IPS DF 6.9 (cell line): Measurements from ENCODE around the gene HNRNPA3.
"Not testable (repeated sequence)": the region's sequence is repeated elsewhere in the genome, so short reads cannot be mapped to it uniquely, and the experiment has no call there.

Experiments
- DNase-seq: peaks from one replicate; pipeline ENCODE4 v3.0.0-alpha.2; 2013; ENCODE audit warnings: low read depth, low spot score
- H3K27ac ChIP-seq: one replicate; pipeline ENCODE4 v1.5.1; 2013; ENCODE audit warnings: low read length, control low read depth
- H3K27me3 ChIP-seq: 2 replicates; pipeline ENCODE4 v1.6.1; 2013; ENCODE audit warnings: mild to moderate bottlenecking, low read length; ENCODE audit not compliant: control insufficient read depth, insufficient read depth
- H3K36me3 ChIP-seq: 2 replicates; pipeline ENCODE4 v1.6.1; 2013; ENCODE audit warnings: low read length; ENCODE audit not compliant: control insufficient read depth, insufficient read depth
- H3K4me1 ChIP-seq: 2 replicates; pipeline ENCODE4 v1.6.1; 2013; ENCODE audit warnings: low read length; ENCODE audit not compliant: control insufficient read depth, insufficient read depth
- H3K4me3 ChIP-seq: 2 replicates; pipeline ENCODE4 v1.5.1; 2013; ENCODE audit warnings: mild to moderate bottlenecking, low read length
- H3K9me3 ChIP-seq: 2 replicates; pipeline ENCODE4 v1.6.1; 2013; ENCODE audit warnings: low read length, inconsistent platforms; ENCODE audit not compliant: control insufficient read depth, insufficient read depth
- WGBS: extraction: QIAGEN DNeasy Blood & Tissue Kit; methylation state at CpG from one replicate; pipeline ENCODE4 v1.1.7; 2013; ENCODE audit warnings: mixed read lengths, missing lambda C conversion rate; ENCODE audit not compliant: insufficient read length, insufficient coverage; 5-methylcytosine and 5-hydroxymethylcytosine counted together

HNRNPA3 gene

GRCh38 chr2:177245010-177245422, 32.4 kb downstream of the HNRNPA3 start:
- no CpG with 5 or more reads among the region's 4 CpGs for WGBS
- Histone ChIP-seq H3K27me3 (no peaks in the 10 kb centered on the region), H3K9me3 (no peaks in the 10 kb centered on the region), H3K4me3 (no peak overlapping the region), H3K36me3 (no peaks in the 10 kb centered on the region), H3K4me1 (no peaks in the 10 kb centered on the region; the same call in 1 of the 2 replicates), H3K27ac (no peak overlapping the region)
- no peak for DNase-seq

- DNase-seq, result no peak
- H3K4me3 ChIP-seq, result no peak overlapping the region
- H3K27ac ChIP-seq, result no peak overlapping the region
- no peaks in the 10 kb centered on the region; the same call in 1 of the 2 replicates for H3K4me1 ChIP-seq
- H3K36me3 ChIP-seq, result no peaks in the 10 kb centered on the region
- WGBS, result no CpG with 5 or more reads among the region's 3 CpGs
- no peaks in the 10 kb centered on the region for H3K9me3 ChIP-seq
- H3K27me3 ChIP-seq, result no peaks in the 10 kb centered on the region
These were observed 33.4 kb downstream of the HNRNPA3 start for GRCh38 chr2:177246000-177246399.

GRCh38 chr2:177246523-177247030, 34.0 kb downstream of the HNRNPA3 start:
- H3K9me3 ChIP-seq, H3K36me3 ChIP-seq, DNase-seq, H3K4me3 ChIP-seq, H3K27ac ChIP-seq, H3K4me1 ChIP-seq, H3K27me3 ChIP-seq: not testable (repeated sequence)
- no CpG with 5 or more reads among the region's 2 CpGs for WGBS

GRCh38 chr2:177247693-177248262, 35.2 kb downstream of the HNRNPA3 start:
- Histone ChIP-seq H3K4me1 (no peaks in the 10 kb centered on the region; the same call in 1 of the 2 replicates), H3K27ac (no peak overlapping the region), H3K36me3 (no peaks in the 10 kb centered on the region), H3K4me3 (no peak overlapping the region), H3K9me3 (no peaks in the 10 kb centered on the region), H3K27me3 (no peaks in the 10 kb centered on the region)
- DNase-seq, result no peak
- WGBS, result no CpG with 5 or more reads among the region's 6 CpGs

GRCh38 chr2:177249038-177249437, 36.4 kb downstream of the HNRNPA3 start:
- no CpG with 5 or more reads among the region's 7 CpGs for WGBS
- Histone ChIP-seq H3K4me1 (no peaks in the 10 kb centered on the region; the same call in 1 of the 2 replicates), H3K4me3 (no peak overlapping the region), H3K9me3 (no peaks in the 10 kb centered on the region), H3K27me3 (no peaks in the 10 kb centered on the region), H3K27ac (no peak overlapping the region), H3K36me3 (no peaks in the 10 kb centered on the region)
- DNase-seq, result no peak

DNA sequence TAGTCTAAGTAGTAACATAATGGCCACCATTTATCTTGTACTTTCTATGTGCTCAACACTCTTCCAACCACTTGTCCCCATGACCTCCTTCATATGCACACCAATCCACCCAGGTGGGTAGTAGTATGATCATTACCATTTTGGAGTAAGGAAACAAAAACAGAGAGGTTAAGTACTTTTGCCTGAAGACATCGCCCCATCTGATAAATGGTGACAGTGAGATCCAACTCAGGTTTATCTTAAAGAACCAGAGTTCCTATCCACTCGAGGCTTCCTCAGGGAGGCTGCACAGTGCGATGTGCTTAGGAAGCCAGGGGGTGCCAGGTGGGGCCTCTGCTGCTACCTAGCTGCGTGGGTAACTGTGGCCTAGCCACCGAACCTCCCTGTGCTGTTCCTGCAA, 37.9 kb downstream of the HNRNPA3 start:
- DNase-seq, result no peak
- Histone ChIP-seq H3K4me3 (no peak overlapping the region), H3K27ac (no peak overlapping the region), H3K9me3 (no peaks in the 10 kb centered on the region), H3K36me3 (no peaks in the 10 kb centered on the region), H3K4me1 (peaks cover 2% of the 10 kb centered on the region; the same call in 1 of the 2 replicates), H3K27me3 (no peaks in the 10 kb centered on the region)
- no CpG with 5 or more reads among the region's 5 CpGs for WGBS

GRCh38 chr2:177251165-177251542, 38.6 kb downstream of the HNRNPA3 start:
- WGBS, result no CpG with 5 or more reads among the region's 3 CpGs
- Histone ChIP-seq H3K36me3 (no peaks in the 10 kb centered on the region), H3K4me3 (no peak overlapping the region), H3K27ac (no peak overlapping the region), H3K9me3 (no peaks in the 10 kb centered on the region), H3K27me3 (no peaks in the 10 kb centered on the region), H3K4me1 (peaks cover 2% of the 10 kb centered on the region; the same call in 1 of the 2 replicates)
- DNase-seq, result no peak

- no peak for DNase-seq
- Histone ChIP-seq H3K27me3 (no peaks in the 10 kb centered on the region), H3K4me3 (no peak overlapping the region), H3K27ac (no peak overlapping the region), H3K9me3 (no peaks in the 10 kb centered on the region), H3K36me3 (no peaks in the 10 kb centered on the region), H3K4me1 (peaks cover 2% of the 10 kb centered on the region; the same call in 1 of the 2 replicates)
- no CpG with 5 or more reads among the region's 5 CpGs for WGBS
These were observed 40.4 kb downstream of the HNRNPA3 start for GRCh38 chr2:177252808-177253531.

GRCh38 chr2:177253704-177254103, 41.1 kb downstream of the HNRNPA3 start:
- Histone ChIP-seq H3K27ac (no peak overlapping the region), H3K9me3 (no peaks in the 10 kb centered on the region), H3K27me3 (no peaks in the 10 kb centered on the region), H3K36me3 (no peaks in the 10 kb centered on the region), H3K4me1 (peaks cover 2% of the 10 kb centered on the region; the same call in 1 of the 2 replicates), H3K4me3 (no peak overlapping the region)
- 100% methylated on average over 2 of the region's 3 CpGs for WGBS
- no peak for DNase-seq

DNA sequence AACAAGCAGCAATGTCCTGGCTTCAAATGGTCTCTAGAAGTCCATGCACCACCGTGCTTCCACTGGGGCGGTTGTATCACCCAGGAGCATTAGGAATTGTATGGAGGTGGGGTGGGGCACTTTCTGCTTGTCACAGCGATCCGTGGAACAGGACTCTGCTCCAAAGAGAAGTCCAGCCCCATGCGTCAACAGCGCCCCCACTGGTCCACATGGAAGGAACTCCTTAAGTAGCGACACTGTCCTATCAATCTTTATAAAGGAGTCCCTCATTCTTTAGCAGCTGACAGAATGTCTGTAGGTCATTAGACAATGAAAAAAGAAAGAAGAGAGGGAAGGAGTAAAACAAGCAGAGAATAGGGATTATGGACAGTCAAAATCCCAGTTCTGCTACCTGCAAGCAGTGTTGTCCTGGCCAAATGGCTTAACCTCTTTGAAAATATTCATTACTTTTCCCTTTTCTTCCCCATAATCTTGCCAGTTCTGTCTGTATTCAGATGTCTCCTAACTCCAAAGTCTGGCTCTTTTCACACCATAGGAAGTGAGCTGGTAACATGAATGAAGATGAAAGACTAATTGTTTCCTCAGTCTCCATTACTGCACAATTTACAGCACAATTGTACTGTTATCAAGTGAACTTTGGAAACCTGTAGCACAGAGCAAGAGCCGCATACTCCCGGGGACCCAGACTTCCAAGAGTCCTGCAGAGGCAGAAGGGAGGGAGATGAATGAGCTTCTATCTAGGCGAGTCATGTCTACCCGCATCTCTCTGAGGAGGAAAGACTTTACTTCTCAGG, 42.0 kb downstream of the HNRNPA3 start:
- no peak overlapping the region for H3K4me3 ChIP-seq
- WGBS, result no CpG with 5 or more reads among the region's 11 CpGs
- peaks cover 2% of the 10 kb centered on the region; the same call in 1 of the 2 replicates for H3K4me1 ChIP-seq
- H3K27ac ChIP-seq, result no peak overlapping the region
- no peak for DNase-seq
- H3K36me3 ChIP-seq, result no peaks in the 10 kb centered on the region
- H3K9me3 ChIP-seq, result no peaks in the 10 kb centered on the region
- H3K27me3 ChIP-seq, result no peaks in the 10 kb centered on the region
